Measurements from ENCODE around the gene TOGARAM1. TPM values are rescaled to one million over a fixed set of nuclear protein-coding genes. Genes with fewer than 3 reads are reported as not detected.
A peak's percentile ranks its signal among the peaks of the same experiment; 100 is the strongest.

TOGARAM1 gene
- total RNA-seq, 1 donor from 2014 or later: 37.1 TPM

Small RNAs within 50 kb of the gene (small RNA-seq; reads per million reads assigned to genes)
- 0.69 reads per million, percentile 63 among the genes with 10 or more reads in this experiment for gene RF00151 (ENCODE audit: low replicate concordance)
- gene SNORD127 (ENCODE audit: low replicate concordance): 3,915 reads per million, percentile 100 among the genes with 10 or more reads in this experiment

Other genes with a start within 250 kb of the TOGARAM1 start
- 33.4 TPM for gene KLHL28, start 243 bp upstream of the TOGARAM1 start, total RNA-seq
- 38.8 TPM for gene PRPF39, start 121.9 kb downstream of the TOGARAM1 start, total RNA-seq
- gene FKBP3, start 172.3 kb downstream of the TOGARAM1 start, total RNA-seq: 83.1 TPM
- gene FANCM, start 173.7 kb downstream of the TOGARAM1 start, total RNA-seq: 7.9 TPM